Astrocyte (in vitro differentiated cells and primary cell): Measurements from ENCODE around the gene RRAGC.

Experiments
- CTCF ChIP-seq: IDR thresholded peaks from 2 replicates; pipeline ENCODE4 v1.5.1; 2011; ENCODE audit warnings: low read depth, mild to moderate bottlenecking, inconsistent platforms, low read length, moderate library complexity; ENCODE audit not compliant: insufficient read depth
- EZH2 ChIP-seq: IDR thresholded peaks from 2 replicates; pipeline ENCODE4 v1.6.1; 2012; ENCODE audit warnings: mild to moderate bottlenecking, low read length, inconsistent platforms; ENCODE audit not compliant: insufficient read depth

- no peak for TF ChIP-seq CTCF
- no peak for TF ChIP-seq EZH2
Measured at GRCh38 chr1:38889589-38889988, 30.0 kb upstream of the RRAGC start.
